ENCODE data around the gene INSIG2. TPM values are rescaled to one million over a fixed set of nuclear protein-coding genes. Genes with fewer than 3 reads are reported as not detected.

Gene INSIG2
- polyA plus RNA-seq, 1 of the 3 experiments (the other 2 are of a cell fraction), result 8.7 TPM

DNA sequence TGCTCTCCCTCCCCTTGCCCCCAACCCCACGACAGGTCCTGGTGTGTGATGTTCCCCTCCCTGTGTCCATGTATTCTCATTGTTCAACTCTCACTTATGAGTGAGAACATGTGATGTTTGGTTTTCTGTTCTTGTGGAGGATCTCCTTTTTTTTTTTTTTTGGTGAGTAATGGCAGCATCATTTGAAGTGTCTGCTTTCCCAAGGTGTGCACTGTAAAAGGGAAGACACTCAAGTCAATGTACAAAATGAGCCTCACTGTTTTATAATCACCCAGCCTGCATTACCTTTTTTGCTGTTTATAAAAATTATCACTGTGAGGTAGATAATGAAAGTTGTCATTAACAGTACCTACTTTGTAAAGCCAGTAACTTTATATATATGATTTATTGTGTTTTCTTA lies 56.9 kb downstream of the INSIG2 start:
- no peaks in the 10 kb centered on the region for H3K9me2 ChIP-seq
- no peaks in the 10 kb centered on the region for H3K79me2 ChIP-seq (ENCODE audit: insufficient read depth)
- H3K9me3 ChIP-seq, result no peaks in the 10 kb centered on the region
- TF ChIP-seq RXRA (IDR thresholded peaks at IDR 0.05; ENCODE audit: borderline replicate concordance, low read depth) (no peak), USF2 (IDR thresholded peaks at IDR 0.05; ENCODE audit: borderline replicate concordance, low read depth, low read length) (no peak), EP300 (IDR thresholded peaks at IDR 0.05; ENCODE audit: borderline replicate concordance in 1 of 2, low read depth in 1 of 2, low read length in 1 of 2) (no peak), RCOR1 (IDR thresholded peaks at IDR 0.05; ENCODE audit: low read length) (no peak), NFIC (IDR thresholded peaks at IDR 0.05; ENCODE audit: borderline replicate concordance) (no peak), FOXM1 (IDR thresholded peaks at IDR 0.05; ENCODE audit: low read depth) (no peak), MXI1 (IDR thresholded peaks at IDR 0.05; ENCODE audit: low read depth, low read length) (no peak), REST (IDR thresholded peaks at IDR 0.05; ENCODE audit: low read depth, low read length) (no peak), FOSL2 (IDR thresholded peaks at IDR 0.05; ENCODE audit: borderline replicate concordance, low read depth) (no peak), CHD2 (IDR thresholded peaks at IDR 0.05; ENCODE audit: low read length, partially characterized antibody) (no peak), SMC3 (IDR thresholded peaks at IDR 0.05; ENCODE audit: low read depth, low read length) (no peak), GABPA (IDR thresholded peaks at IDR 0.05; ENCODE audit: low read depth) (no peak), YY1 (IDR thresholded peaks at IDR 0.05; ENCODE audit: low read depth) (no peak), TEAD4 (IDR thresholded peaks at IDR 0.05; ENCODE audit: borderline replicate concordance, insufficient read depth) (no peak), MEF2A (IDR thresholded peaks at IDR 0.05; ENCODE audit: borderline replicate concordance, low read depth) (no peak), EZH2phosphoT487 (IDR thresholded peaks at IDR 0.05; ENCODE audit: borderline replicate concordance, low read depth) (no peak)
- TF ChIP-seq, protein P1, sequence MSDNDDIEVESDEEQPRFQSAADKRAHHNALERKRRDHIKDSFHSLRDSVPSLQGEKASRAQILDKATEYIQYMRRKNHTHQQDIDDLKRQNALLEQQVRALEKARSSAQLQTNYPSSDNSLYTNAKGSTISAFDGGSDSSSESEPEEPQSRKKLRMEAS (IDR thresholded peaks at IDR 0.05; ENCODE audit: low read depth), result no peak
- TF ChIP-seq, protein P2, sequence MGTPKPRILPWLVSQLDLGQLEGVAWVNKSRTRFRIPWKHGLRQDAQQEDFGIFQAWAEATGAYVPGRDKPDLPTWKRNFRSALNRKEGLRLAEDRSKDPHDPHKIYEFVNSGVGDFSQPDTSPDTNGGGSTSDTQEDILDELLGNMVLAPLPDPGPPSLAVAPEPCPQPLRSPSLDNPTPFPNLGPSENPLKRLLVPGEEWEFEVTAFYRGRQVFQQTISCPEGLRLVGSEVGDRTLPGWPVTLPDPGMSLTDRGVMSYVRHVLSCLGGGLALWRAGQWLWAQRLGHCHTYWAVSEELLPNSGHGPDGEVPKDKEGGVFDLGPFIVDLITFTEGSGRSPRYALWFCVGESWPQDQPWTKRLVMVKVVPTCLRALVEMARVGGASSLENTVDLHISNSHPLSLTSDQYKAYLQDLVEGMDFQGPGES (IDR thresholded peaks at IDR 0.05; ENCODE audit: low read depth, low read length), result no peak
- TF ChIP-seq, protein P3, sequence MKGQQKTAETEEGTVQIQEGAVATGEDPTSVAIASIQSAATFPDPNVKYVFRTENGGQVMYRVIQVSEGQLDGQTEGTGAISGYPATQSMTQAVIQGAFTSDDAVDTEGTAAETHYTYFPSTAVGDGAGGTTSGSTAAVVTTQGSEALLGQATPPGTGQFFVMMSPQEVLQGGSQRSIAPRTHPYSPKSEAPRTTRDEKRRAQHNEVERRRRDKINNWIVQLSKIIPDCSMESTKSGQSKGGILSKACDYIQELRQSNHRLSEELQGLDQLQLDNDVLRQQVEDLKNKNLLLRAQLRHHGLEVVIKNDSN (IDR thresholded peaks at IDR 0.05; ENCODE audit: borderline replicate concordance, low read depth), result no peak
- TF ChIP-seq, protein P4, sequence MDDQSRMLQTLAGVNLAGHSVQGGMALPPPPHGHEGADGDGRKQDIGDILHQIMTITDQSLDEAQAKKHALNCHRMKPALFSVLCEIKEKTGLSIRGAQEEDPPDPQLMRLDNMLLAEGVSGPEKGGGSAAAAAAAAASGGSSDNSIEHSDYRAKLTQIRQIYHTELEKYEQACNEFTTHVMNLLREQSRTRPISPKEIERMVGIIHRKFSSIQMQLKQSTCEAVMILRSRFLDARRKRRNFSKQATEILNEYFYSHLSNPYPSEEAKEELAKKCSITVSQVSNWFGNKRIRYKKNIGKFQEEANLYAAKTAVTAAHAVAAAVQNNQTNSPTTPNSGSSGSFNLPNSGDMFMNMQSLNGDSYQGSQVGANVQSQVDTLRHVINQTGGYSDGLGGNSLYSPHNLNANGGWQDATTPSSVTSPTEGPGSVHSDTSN (IDR thresholded peaks at IDR 0.05), result no peak
- no peak overlapping the region for H3K4me3 ChIP-seq (ENCODE audit: low read depth in 2 of 2, low read length in 1 of 2)
- no peak overlapping the region for H3K4me2 ChIP-seq
- H3F3A ChIP-seq (replicated peaks; ENCODE audit: insufficient read depth), result no peaks in the 10 kb centered on the region
- H3K27ac ChIP-seq (ENCODE audit: low read depth in 2 of 2, low read length in 1 of 2), result no peak overlapping the region
- no peak for DNase-seq
- no peaks in the 10 kb centered on the region for H3K4me1 ChIP-seq (ENCODE audit: control insufficient read depth in 1 of 2, insufficient read depth in 2 of 2, low read depth in 1 of 2, low read length in 1 of 2)
- ChIA-PET CTCF (no interaction called here), POLR2A (no interaction called here)
- no peaks in the 10 kb centered on the region for H3K36me3 ChIP-seq (replicated peaks in 1 of 2; ENCODE audit: control insufficient read depth in 1 of 2, insufficient read depth in 2 of 2, low read length in 1 of 2)
- H3K27me3 ChIP-seq (ENCODE audit: insufficient read depth), result no peaks in the 10 kb centered on the region
- H3K9ac ChIP-seq, result no peak overlapping the region
- no peak overlapping the region for H2AFZ ChIP-seq (ENCODE audit: low read depth)
- no peaks in the 10 kb centered on the region for H4K20me1 ChIP-seq (ENCODE audit: insufficient read depth)
- 8% methylated on average over 1 of the region's 1 CpG for WGBS (ENCODE audit: low lambda C conversion rate)
